ENCODE data around the gene MUC20. TPM values are rescaled to one million over a fixed set of nuclear protein-coding genes. Genes with fewer than 3 reads are reported as not detected.

The MUC20 gene
- total and polyA plus RNA-seq, 2 of the 8 experiments (the other 6 are each of a cell fraction or from before 2014, with no cell fraction given), result 0.24 to 0.26 TPM

DNA sequence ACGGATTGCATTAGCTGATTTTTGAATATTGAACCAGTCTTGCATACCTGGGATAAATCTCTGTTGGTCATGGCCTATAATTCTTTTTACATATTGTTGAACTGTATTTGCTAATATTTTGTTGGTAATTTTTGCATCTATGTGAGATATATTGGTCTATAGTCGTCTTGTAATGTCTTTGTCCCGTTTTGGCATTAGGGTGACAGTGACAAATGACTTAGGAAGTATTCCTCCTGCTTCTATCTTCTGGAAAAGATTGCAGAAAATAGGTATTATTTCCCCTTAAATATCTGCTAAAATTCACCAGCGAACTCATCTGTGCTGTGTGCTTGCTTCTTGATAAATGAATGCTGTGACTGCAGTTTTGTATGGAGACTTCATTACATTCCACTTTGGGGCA is 23.7 kb downstream of the MUC20 start (continued):
- no peak for TF ChIP-seq CHD7 (IDR thresholded peaks at IDR 0.05; ENCODE audit: insufficient replicate concordance, low read length)
- TF ChIP-seq SP2 (IDR thresholded peaks at IDR 0.05; ENCODE audit: low read length), result no peak
- no peak for TF ChIP-seq BRCA1 (IDR thresholded peaks at IDR 0.05; ENCODE audit: low read depth, low read length)
- TF ChIP-seq E2F6 (IDR thresholded peaks at IDR 0.05), result no peak
- no peak for TF ChIP-seq RFX5 (IDR thresholded peaks at IDR 0.05; ENCODE audit: borderline replicate concordance, low read depth, low read length)
- TF ChIP-seq FOSL1 (IDR thresholded peaks at IDR 0.05; ENCODE audit: insufficient read depth, low read depth, low read length), result no peak
- no peak for TF ChIP-seq PHF8 (conservative IDR thresholded peaks at IDR 0.05; ENCODE audit: low read depth, low read length)
- no peak for TF ChIP-seq JUND (IDR thresholded peaks at IDR 0.05; ENCODE audit: low read length)
- no peak for TF ChIP-seq GTF2F1 (IDR thresholded peaks at IDR 0.05; ENCODE audit: borderline replicate concordance, low read depth, low read length)
- no peak for TF ChIP-seq SIRT6 (IDR thresholded peaks at IDR 0.05; ENCODE audit: low read length)

Data from H1 (cell line).